ENCODE data around the gene MEX3D.

DNA sequence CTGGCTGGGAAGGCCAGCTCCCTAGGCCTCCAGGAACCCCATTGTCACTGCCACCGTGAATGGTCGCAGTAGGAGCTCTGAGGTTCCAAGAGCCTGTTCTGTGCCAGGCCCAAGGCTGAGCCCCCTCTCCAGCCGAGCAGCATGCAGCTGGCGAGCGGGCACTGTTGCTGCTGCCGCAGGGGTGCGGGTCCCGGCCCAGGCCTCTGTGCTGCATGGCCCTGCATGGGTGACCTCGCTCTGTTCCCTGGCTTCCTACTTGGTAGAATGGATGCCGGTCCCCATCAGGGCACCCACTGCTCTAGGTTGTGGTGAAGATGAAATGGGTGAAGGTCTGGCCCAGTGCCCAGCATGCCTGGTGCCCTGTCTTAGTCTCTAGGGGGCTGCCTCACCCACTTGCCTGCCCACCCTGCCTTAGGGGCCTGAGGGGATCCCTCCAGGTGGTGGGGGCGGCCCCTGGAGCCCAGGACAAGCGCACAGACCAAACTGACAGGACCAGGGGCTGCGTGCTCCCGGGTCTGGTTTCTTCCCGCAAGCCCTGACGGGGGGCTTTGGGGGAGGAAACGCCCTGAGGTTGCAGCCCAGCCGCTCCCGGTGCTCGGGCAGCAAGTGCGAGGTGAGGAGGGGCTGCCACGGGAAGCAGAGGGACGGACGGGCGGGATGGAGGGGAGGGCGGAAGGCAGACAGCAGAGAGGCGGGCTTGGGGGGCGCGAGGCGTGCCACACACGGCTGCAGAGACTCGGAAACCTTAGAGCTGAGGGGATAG, 45.9 kb upstream of the MEX3D start:
- TF ChIP-seq, protein P1, sequence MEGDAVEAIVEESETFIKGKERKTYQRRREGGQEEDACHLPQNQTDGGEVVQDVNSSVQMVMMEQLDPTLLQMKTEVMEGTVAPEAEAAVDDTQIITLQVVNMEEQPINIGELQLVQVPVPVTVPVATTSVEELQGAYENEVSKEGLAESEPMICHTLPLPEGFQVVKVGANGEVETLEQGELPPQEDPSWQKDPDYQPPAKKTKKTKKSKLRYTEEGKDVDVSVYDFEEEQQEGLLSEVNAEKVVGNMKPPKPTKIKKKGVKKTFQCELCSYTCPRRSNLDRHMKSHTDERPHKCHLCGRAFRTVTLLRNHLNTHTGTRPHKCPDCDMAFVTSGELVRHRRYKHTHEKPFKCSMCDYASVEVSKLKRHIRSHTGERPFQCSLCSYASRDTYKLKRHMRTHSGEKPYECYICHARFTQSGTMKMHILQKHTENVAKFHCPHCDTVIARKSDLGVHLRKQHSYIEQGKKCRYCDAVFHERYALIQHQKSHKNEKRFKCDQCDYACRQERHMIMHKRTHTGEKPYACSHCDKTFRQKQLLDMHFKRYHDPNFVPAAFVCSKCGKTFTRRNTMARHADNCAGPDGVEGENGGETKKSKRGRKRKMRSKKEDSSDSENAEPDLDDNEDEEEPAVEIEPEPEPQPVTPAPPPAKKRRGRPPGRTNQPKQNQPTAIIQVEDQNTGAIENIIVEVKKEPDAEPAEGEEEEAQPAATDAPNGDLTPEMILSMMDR (conservative IDR thresholded peaks at IDR 0.05 in 1 of 2, IDR thresholded peaks at IDR 0.05 in 1 of 2; ENCODE audit: extremely low read depth in 1 of 2, insufficient read depth in 1 of 2, low read depth in 1 of 2, low read length in 2 of 2): no peak
- no peak for TF ChIP-seq EZH2 (IDR thresholded peaks at IDR 0.05; ENCODE audit: borderline replicate concordance, low read length)
